GM18508 (cell line): ENCODE data around the gene HILPDA.
A peak's percentile ranks its signal among the peaks of the same experiment; 100 is the strongest.

Experiments
- ATAC-seq: cut with Tn5 transposase; IDR thresholded peaks from one replicate; pipeline ENCODE4 v1.9.1; 2021; ENCODE audit warnings: moderate number of reproducible peaks; ENCODE audit not compliant: insufficient read depth, unreplicated experiment

The HILPDA gene

GRCh38 chr7:128455543-128456254 lies at the start of gene HILPDA:
TSS of gene HILPDA (plus strand) at chr7:128455878. CDS start at chr7:128457269, 1,391 bp downstream.
- ATAC-seq, result peak; percentile 43

- ATAC-seq, result no peak
Observed at GRCh38 chr7:128406314-128407232, 49.1 kb upstream of the HILPDA start.

GRCh38 chr7:128407233-128407589 lies 48.5 kb upstream of the HILPDA start:
- ATAC-seq, result no peak

GRCh38 chr7:128407751-128408708 lies 47.6 kb upstream of the HILPDA start:
- ATAC-seq, result no peak

GRCh38 chr7:128408709-128409595 lies 46.7 kb upstream of the HILPDA start:
- ATAC-seq, result no peak

- no peak for ATAC-seq
Observed at GRCh38 chr7:128409596-128410450, 45.9 kb upstream of the HILPDA start, which contains the start of gene IMPDH1. TSS of gene IMPDH1 (minus strand) at chr7:128409982. CDS start at chr7:128409901, 81 bp downstream.

GRCh38 chr7:128410451-128410753 lies 45.3 kb upstream of the HILPDA start:
- ATAC-seq, result no peak

GRCh38 chr7:128415217-128415785 lies 40.4 kb upstream of the HILPDA start:
- no peak for ATAC-seq

- no peak for ATAC-seq
Observed at GRCh38 chr7:128417071-128417470, 38.6 kb upstream of the HILPDA start.

GRCh38 chr7:128419257-128419656 lies 36.4 kb upstream of the HILPDA start:
- no peak for ATAC-seq

GRCh38 chr7:128420773-128421172 lies 34.9 kb upstream of the HILPDA start:
- no peak for ATAC-seq

GRCh38 chr7:128421384-128421783 lies 34.3 kb upstream of the HILPDA start:
- no peak for ATAC-seq

GRCh38 chr7:128422037-128422436 lies 33.6 kb upstream of the HILPDA start:
- ATAC-seq, result no peak

- ATAC-seq, result no peak
Observed at GRCh38 chr7:128422842-128423241, 32.8 kb upstream of the HILPDA start.

GRCh38 chr7:128424686-128425275 lies 30.9 kb upstream of the HILPDA start:
- ATAC-seq, result no peak

- no peak for ATAC-seq
Observed at GRCh38 chr7:128425850-128426249, 29.8 kb upstream of the HILPDA start.

- ATAC-seq, result no peak
Observed at GRCh38 chr7:128427289-128427891, 28.3 kb upstream of the HILPDA start.
